Measurements from ENCODE around the gene PLSCR1.
"Not testable (repeated sequence)": the region's sequence is repeated elsewhere in the genome, so short reads cannot be mapped to it uniquely, and the experiment has no call there.

PLSCR1 gene

GRCh38 chr3:146513386-146514051 lies 30.9 kb downstream of the PLSCR1 start:
- DNase-seq (ENCODE audit: low spot score), result peak; percentile 25

GRCh38 chr3:146511402-146512134 lies 32.8 kb downstream of the PLSCR1 start:
- DNase-seq (ENCODE audit: low spot score), result no peak

GRCh38 chr3:146507331-146508120 lies 36.9 kb downstream of the PLSCR1 start:
- DNase-seq (ENCODE audit: low spot score), result no peak

- no peak for DNase-seq (ENCODE audit: low spot score)
Observed at GRCh38 chr3:146505516-146505915, 38.9 kb downstream of the PLSCR1 start.

- DNase-seq (ENCODE audit: low spot score), result no peak
Observed at GRCh38 chr3:146504498-146505197, 39.8 kb downstream of the PLSCR1 start.

GRCh38 chr3:146503461-146504202 lies 40.8 kb downstream of the PLSCR1 start:
- DNase-seq (ENCODE audit: low spot score), result peak; percentile 58

GRCh38 chr3:146502887-146503460 lies 41.4 kb downstream of the PLSCR1 start:
- no peak for DNase-seq (ENCODE audit: low spot score)

GRCh38 chr3:146501752-146502151 lies 42.7 kb downstream of the PLSCR1 start:
- DNase-seq (ENCODE audit: low spot score), result no peak

GRCh38 chr3:146499701-146500100 lies 44.7 kb downstream of the PLSCR1 start:
- no peak for DNase-seq (ENCODE audit: low spot score)

- DNase-seq (ENCODE audit: low spot score), result no peak
Observed at GRCh38 chr3:146498002-146498736, 46.2 kb downstream of the PLSCR1 start.

- not testable (repeated sequence) for DNase-seq (ENCODE audit: low spot score)
Observed at GRCh38 chr3:146497145-146497843, 47.1 kb downstream of the PLSCR1 start.

- DNase-seq (ENCODE audit: low spot score), result no peak
Observed at GRCh38 chr3:146496726-146497125, 47.7 kb downstream of the PLSCR1 start.

- DNase-seq (ENCODE audit: low spot score), result peak; percentile 18
Observed at GRCh38 chr3:146496251-146496650, 48.2 kb downstream of the PLSCR1 start.

- DNase-seq (ENCODE audit: low spot score), result no peak
Observed at GRCh38 chr3:146493761-146494160, 50.6 kb downstream of the PLSCR1 start.

GRCh38 chr3:146493221-146493620 lies 51.2 kb downstream of the PLSCR1 start:
- no peak for DNase-seq (ENCODE audit: low spot score)

- peak; percentile 35 for DNase-seq (ENCODE audit: low spot score)
Observed at GRCh38 chr3:146491303-146491702, 53.1 kb downstream of the PLSCR1 start.

GRCh38 chr3:146485297-146485696 lies 59.1 kb downstream of the PLSCR1 start:
- no peak for DNase-seq (ENCODE audit: low spot score)

- no peak for DNase-seq (ENCODE audit: low spot score)
Observed at GRCh38 chr3:146476094-146476740, 68.2 kb downstream of the PLSCR1 start.

GRCh38 chr3:146474976-146475375 lies 69.4 kb downstream of the PLSCR1 start:
- not testable (repeated sequence) for DNase-seq (ENCODE audit: low spot score)
